ENCODE measurements around the gene RBMS3.

RBMS3 gene

GRCh38 chr3:29280404-29281093 lies at the start of gene RBMS3:
TSS of gene RBMS3 (plus strand) at chr3:29281071.
- peak; percentile 97 for DNase-seq (ENCODE audit: low read depth)

DNA sequence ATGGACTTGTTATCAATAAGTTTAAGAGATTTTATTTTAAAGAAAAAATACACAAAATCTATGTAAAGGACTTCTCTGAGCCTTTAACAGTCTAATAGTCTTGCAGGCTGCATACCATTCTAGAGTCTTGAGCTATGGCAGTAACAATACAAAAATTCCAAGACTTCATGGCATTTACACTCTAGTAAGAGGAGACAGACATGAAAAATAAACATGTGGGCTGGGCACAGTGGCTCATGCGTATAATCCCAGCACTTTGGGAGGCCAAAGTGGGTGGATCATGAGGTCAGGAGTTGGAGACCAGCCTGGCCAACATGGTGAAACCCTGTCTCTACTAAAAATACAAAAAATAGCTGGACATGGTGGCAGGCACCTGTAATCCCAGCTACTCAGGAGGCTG lies 47.7 kb upstream of the RBMS3 start:
- DNase-seq (ENCODE audit: low read depth), result peak; percentile 87

GRCh38 chr3:29236146-29236840 lies 44.6 kb upstream of the RBMS3 start:
- DNase-seq (ENCODE audit: low read depth), result no peak

DNA sequence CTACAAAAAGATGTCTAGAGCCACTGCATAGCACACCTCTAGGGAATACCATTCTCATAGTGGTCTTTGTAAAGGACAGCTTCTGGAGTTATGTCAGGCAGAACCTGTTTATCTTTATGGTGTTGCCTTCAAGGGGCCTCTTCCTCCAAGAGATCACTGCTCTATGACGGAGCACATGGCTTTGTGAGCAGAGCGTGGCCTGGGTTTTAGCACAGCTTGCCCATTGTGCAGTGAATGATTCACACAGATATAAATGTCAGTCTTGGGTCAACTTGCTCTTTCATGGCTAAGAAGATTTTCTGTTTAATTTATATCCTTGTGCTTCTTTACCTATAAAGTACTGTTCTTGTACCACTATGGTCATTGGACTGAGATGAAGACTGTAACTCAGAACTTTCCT lies 41.5 kb upstream of the RBMS3 start:
- DNase-seq (ENCODE audit: low read depth), result peak; percentile 58

DNA sequence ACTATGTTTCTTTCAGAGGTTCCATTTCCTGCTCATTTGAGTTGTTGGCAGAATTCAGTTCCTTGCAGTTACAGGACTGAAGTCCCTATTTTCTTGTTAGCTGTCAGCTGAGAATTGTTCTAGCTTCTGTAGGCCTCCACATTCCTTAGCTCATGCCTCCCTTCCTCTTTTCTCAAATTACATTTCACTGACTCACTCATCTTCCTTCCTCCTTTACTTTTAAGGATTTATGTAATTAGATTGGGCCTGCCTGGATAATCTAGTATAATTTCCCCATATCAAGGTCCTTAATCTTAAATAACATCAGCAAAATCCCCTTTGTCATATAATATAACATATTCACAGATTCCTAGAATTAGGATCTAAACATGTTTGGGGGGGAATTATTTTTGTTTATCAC lies 40.6 kb upstream of the RBMS3 start:
- peak; percentile 81 for DNase-seq (ENCODE audit: low read depth)

DNA sequence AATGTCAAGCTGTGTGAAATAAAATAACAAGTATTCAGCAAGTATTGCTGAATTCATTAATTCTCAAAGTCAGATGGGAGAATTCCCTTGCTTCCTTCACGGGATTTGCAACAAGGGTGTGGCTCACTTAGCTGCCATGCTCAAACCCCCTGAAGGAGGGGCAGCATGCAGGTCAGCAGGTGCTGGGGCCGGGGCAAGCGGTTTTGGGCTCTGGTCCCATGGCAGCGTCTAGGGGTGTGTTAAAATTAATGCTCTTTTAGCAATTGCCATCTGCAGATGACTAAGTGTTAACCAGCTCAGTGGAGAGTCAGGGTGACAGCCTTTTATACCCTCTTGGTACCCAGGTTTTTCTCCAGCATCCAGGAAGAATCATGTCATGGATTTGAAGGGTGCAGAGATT lies 40.0 kb upstream of the RBMS3 start:
- no peak for DNase-seq (ENCODE audit: low read depth)

DNA sequence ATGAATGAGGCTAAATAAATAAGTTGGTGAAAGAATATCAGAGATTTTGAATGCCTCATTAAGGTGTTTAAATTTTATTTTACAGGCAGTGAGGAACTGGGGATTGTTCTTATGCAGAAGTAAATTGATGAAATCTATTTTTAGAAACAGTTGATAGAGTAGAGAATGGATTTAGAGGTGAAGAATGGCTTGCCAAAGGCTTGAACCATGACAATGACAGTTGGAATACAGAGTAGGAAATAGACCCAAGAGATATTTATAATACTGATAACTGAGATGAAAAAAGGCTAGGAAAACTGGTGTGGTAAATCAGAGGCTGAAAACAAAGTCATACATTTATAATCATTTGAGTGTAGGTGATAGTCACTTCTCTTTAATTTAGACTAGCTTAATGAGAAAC lies 39.0 kb upstream of the RBMS3 start:
- DNase-seq (ENCODE audit: low read depth), result no peak

- no peak for DNase-seq (ENCODE audit: low read depth)
Observed at GRCh38 chr3:29242296-29242695, 38.6 kb upstream of the RBMS3 start.

- DNase-seq (ENCODE audit: low read depth), result peak; percentile 24
Observed at GRCh38 chr3:29245441-29245840, 35.4 kb upstream of the RBMS3 start.

- DNase-seq (ENCODE audit: low read depth), result no peak
Observed at GRCh38 chr3:29247088-29247745, 33.7 kb upstream of the RBMS3 start.

- no peak for DNase-seq (ENCODE audit: low read depth)
Observed at GRCh38 chr3:29249829-29250345, 31.0 kb upstream of the RBMS3 start.

GRCh38 chr3:29255854-29256696 lies 24.8 kb upstream of the RBMS3 start:
- DNase-seq (ENCODE audit: low read depth), result peak; percentile 64

DNA sequence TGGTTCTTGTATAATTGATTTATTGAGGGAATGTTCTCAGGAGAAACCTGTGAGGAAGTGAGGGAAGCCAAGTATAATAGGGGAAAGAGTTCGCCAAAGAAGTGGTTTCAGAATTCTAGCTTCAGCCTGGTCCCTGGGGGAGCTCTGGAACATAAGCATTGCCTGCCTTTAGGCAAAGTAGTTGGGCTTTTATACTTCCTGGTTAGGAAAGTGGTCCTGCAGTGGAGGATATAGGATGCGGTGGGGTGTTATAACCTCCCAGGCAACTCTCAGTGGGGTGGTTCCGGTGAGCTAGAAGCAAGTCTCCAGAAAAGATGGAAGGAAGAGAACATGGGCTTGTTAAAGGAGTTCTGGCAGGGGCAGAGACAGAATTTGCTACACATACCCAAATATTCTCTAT lies 22.7 kb upstream of the RBMS3 start:
- DNase-seq (ENCODE audit: low read depth), result no peak

GRCh38 chr3:29261119-29261518 lies 19.8 kb upstream of the RBMS3 start:
- DNase-seq (ENCODE audit: low read depth), result no peak

- DNase-seq (ENCODE audit: low read depth), result no peak
Observed at GRCh38 chr3:29263476-29263875, 17.4 kb upstream of the RBMS3 start.

DNA sequence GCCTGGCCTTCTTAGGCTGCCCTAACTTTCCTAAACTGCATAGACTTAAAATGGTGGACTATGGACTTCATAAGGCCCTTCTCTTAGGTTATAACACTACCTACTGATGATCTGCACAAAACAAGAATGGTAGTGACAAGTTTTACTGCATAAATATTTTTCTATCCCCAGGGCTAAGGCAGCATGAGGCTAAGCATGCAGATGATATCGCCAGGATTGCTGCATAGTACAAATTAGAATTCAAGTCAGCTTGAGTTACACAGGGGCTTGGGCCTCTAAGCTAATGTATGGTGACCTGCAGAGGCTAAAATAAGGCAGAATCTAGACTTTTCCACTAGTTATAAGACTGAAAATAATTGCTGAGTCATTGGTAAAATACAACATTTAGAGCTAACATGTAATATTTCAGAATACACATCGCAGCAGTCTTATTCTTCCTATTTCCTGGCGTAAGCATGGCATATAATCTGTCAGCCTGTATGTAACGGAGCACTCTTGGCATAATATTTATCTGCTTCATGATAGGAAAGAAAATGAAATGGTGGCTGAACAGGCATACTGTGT lies 15.3 kb upstream of the RBMS3 start:
- no peak for DNase-seq (ENCODE audit: low read depth)

GRCh38 chr3:29267226-29267625 lies 13.6 kb upstream of the RBMS3 start:
- no peak for DNase-seq (ENCODE audit: low read depth)

DNA sequence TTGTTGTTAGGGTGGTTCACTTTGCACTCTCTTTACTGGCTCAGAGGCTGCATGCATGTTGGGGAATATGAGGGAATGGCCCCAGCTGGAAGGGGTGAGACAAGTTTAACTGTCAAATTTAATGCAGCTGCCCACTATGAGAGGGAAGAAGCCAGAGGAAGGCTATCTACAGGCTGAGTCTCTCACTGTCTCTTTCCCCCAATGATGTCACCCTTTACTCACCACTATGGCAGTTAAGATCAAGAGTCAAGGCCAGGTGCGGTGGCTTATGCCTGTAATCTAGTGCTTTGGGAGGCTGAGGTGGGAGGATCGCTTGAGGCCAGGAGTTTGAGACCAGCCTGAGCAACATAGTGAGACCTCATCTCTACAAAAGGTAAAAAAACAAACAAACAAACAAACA lies 12.2 kb upstream of the RBMS3 start:
- no peak for DNase-seq (ENCODE audit: low read depth)

- no peak for DNase-seq (ENCODE audit: low read depth)
Observed at GRCh38 chr3:29270752-29271151, 10.1 kb upstream of the RBMS3 start.

GRCh38 chr3:29271475-29271874 lies 9.4 kb upstream of the RBMS3 start:
- no peak for DNase-seq (ENCODE audit: low read depth)

DNA sequence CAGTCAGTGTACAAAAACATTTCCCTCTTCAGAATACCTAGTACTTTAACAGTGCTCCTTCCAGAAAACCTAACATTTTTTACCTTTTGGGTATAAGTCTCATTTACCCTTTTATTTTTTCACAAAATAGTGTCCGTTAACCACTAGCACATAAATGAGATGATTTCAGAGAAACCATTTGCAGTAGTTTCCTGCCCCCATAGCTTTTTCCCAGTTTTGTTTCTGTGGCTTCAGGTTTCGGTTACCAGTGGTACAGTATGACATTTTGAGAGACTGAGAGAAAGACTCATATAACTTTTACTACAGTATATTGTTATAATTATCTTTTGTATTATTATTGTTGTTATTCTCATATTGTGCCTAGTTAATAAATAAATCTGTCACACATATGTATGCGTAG lies 6.2 kb upstream of the RBMS3 start:
- DNase-seq (ENCODE audit: low read depth), result no peak

DNA sequence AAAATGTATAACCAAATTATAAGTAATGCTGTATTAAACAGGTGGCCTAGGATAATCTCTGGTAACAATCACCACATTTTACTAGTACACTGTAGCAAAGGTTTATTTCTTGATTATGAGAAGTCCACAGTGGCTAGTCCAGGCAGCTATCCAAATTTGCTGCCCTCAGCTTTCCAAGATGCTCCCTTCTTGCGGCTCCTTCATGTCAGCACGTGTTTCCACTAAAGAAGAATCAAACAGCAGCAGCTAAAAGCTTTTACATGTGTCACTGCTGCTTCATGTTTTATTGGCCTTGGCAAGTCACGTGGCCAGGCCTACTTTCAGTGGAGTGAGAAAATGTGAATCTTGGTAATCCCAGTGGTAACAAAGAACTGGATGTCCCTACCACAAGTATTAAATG lies 5.6 kb upstream of the RBMS3 start:
- peak; percentile 43 for DNase-seq (ENCODE audit: low read depth)
